OCI-LY7 (cell line): Measurements from ENCODE around the gene TSR3.

ENCODE experiments used
- CTCF ChIP-seq: fragments of 200-600 bp; sonication (generic); conservative IDR thresholded peaks from 2 replicates; pipeline ENCODE4 v1.5.1; 2014; ENCODE audit warnings: mild to moderate bottlenecking, antibody characterized with exemption, low read length, moderate library complexity, mixed read lengths
- EZH2phosphoT487 ChIP-seq: fragments of 200-600 bp; sonication (generic); IDR thresholded peaks from 2 replicates; pipeline ENCODE4 v1.6.1; 2018; ENCODE audit warnings: low read depth, borderline replicate concordance, mild to moderate bottlenecking, mixed run types, antibody characterized with exemption, low read length, moderate library complexity, mixed read lengths

DNA sequence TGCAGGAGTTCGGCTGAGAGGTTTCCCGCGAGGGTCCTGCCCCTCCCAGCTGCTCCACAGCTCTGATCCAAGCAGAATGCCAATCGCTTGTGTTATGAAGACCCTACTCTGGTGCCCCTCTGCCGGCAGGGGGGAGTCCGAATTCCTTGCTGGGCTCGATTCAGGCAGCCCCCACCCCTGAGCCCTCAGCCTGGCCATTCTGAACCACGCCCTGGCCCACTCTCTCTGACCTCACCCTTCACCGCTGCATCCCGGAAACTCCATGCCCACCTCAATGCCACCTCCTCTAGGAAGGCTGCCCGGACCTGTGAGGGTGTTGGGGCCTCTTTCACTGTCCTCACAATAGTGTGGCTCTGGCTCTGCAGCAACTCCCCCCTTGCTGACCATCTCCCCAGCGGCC lies 50.1 kb downstream of the TSR3 start:
- TF ChIP-seq CTCF (no peak), EZH2phosphoT487 (no peak)
